Neuronal stem cell (in vitro differentiated cells): Measurements from ENCODE around the gene IL9R.
"Not testable (repeated sequence)": the region's sequence is repeated elsewhere in the genome, so short reads cannot be mapped to it uniquely, and the experiment has no call there.

Experiments used
- DNase-seq: peaks from one replicate; pipeline ENCODE4 v3.0.0-alpha.2; 2013; ENCODE audit warnings: low spot score
- H2AFZ ChIP-seq: one replicate; pipeline ENCODE4 v1.6.1; 2013; ENCODE audit warnings: mild to moderate bottlenecking, low read length, inconsistent platforms
- H2AK5ac ChIP-seq: 2 replicates; pipeline ENCODE4 v1.6.1; 2013; ENCODE audit warnings: low read depth, mild to moderate bottlenecking, inconsistent platforms, low read length, moderate library complexity, mixed read lengths
- H2BK120ac ChIP-seq: 2 replicates; pipeline ENCODE4 v1.6.1; 2013; ENCODE audit warnings: low read depth, mild to moderate bottlenecking, inconsistent platforms, low read length, moderate library complexity, mixed read lengths
- H2BK12ac ChIP-seq: one replicate; pipeline ENCODE4 v1.6.1; 2013; ENCODE audit warnings: low read length, inconsistent platforms
- H2BK15ac ChIP-seq: 2 replicates; pipeline ENCODE4 v1.6.1; 2013; ENCODE audit warnings: mild to moderate bottlenecking, low read length, inconsistent platforms, mixed read lengths
- H2BK5ac ChIP-seq: one replicate; pipeline ENCODE4 v1.6.1; 2013; ENCODE audit warnings: inconsistent platforms, mild to moderate bottlenecking, low read length, moderate library complexity
- H3K14ac ChIP-seq: one replicate; pipeline ENCODE4 v1.6.1; 2013; ENCODE audit warnings: low read length, inconsistent platforms
- H3K18ac ChIP-seq: 2 replicates; pipeline ENCODE4 v1.6.1; 2013; ENCODE audit warnings: low read length, inconsistent platforms
- H3K23ac ChIP-seq: 2 replicates; pipeline ENCODE4 v1.6.1; 2013; ENCODE audit warnings: low read depth, mild to moderate bottlenecking, mixed read lengths, low read length, inconsistent platforms; ENCODE audit not compliant: poor library complexity
- H3K27ac ChIP-seq: replicated peaks from 3 replicates; pipeline ENCODE4 v1.5.1; 2013; ENCODE audit warnings: low read length, inconsistent platforms
- H3K27me3 ChIP-seq, 3 experiments: 2 replicates each; pipeline ENCODE4 v1.6.1; 2013; ENCODE audit warnings: low read length in 3 of 3, mild to moderate bottlenecking in 2 of 3, inconsistent platforms in 1 of 3, low read depth in 1 of 3, mixed read lengths in 1 of 3, moderate library complexity in 1 of 3; ENCODE audit not compliant: control insufficient read depth in 3 of 3, insufficient read depth in 3 of 3
- H3K36me3 ChIP-seq, 2 donors: replicated peaks in 1 of 2; 2 replicates each; pipeline ENCODE4 v1.6.1; 2013; ENCODE audit warnings: low read length in 2 of 2; ENCODE audit not compliant: control insufficient read depth in 2 of 2, insufficient read depth in 2 of 2
- H3K4ac ChIP-seq: 2 replicates; pipeline ENCODE4 v1.6.1; 2013; ENCODE audit warnings: inconsistent platforms, mild to moderate bottlenecking, low read length, moderate library complexity
- H3K4me1 ChIP-seq, 2 donors: 1 replicate in 1 of 2; 2 replicates in 1 of 2; pipeline ENCODE4 v1.6.1; 2013; ENCODE audit warnings: low read length in 2 of 2, low read depth in 1 of 2; ENCODE audit not compliant: control insufficient read depth in 2 of 2, insufficient read depth in 1 of 2
- H3K4me2 ChIP-seq: one replicate; pipeline ENCODE4 v1.6.1; 2013; ENCODE audit warnings: mild to moderate bottlenecking, low read length, inconsistent platforms; ENCODE audit not compliant: insufficient read depth, poor library complexity, severe bottlenecking
- H3K4me3 ChIP-seq, 2 donors: 2 replicates each; pipeline ENCODE4 v1.5.1; 2013; ENCODE audit warnings: low read length in 2 of 2, mild to moderate bottlenecking in 2 of 2, inconsistent platforms in 1 of 2, moderate library complexity in 1 of 2
- H3K79me1 ChIP-seq: one replicate; pipeline ENCODE4 v1.6.1; 2013; ENCODE audit warnings: low read depth, mild to moderate bottlenecking, inconsistent platforms, low read length, moderate library complexity
- H3K9ac ChIP-seq: one replicate; pipeline ENCODE4 v1.6.1; 2013; ENCODE audit warnings: mild to moderate bottlenecking, low read depth, low read length, inconsistent platforms; ENCODE audit not compliant: poor library complexity
- H3K9me3 ChIP-seq, 2 donors: replicated peaks in 1 of 2; 2 replicates each; pipeline versions ENCODE3 to v1.6.1; 2013; ENCODE audit warnings: low read length in 2 of 2, mild to moderate bottlenecking in 2 of 2, inconsistent platforms in 1 of 2, low read depth in 1 of 2, mixed read lengths in 1 of 2, moderate library complexity in 1 of 2; ENCODE audit not compliant: control insufficient read depth in 2 of 2, insufficient read depth in 1 of 2
- H4K8ac ChIP-seq: one replicate; pipeline ENCODE4 v1.6.1; 2013; ENCODE audit warnings: low read depth, mild to moderate bottlenecking, inconsistent platforms, low read length, moderate library complexity
- H4K91ac ChIP-seq: one replicate; pipeline ENCODE4 v1.6.1; 2013; ENCODE audit warnings: low read length, low read depth, mild to moderate bottlenecking, inconsistent platforms; ENCODE audit not compliant: poor library complexity

Gene IL9R

DNA sequence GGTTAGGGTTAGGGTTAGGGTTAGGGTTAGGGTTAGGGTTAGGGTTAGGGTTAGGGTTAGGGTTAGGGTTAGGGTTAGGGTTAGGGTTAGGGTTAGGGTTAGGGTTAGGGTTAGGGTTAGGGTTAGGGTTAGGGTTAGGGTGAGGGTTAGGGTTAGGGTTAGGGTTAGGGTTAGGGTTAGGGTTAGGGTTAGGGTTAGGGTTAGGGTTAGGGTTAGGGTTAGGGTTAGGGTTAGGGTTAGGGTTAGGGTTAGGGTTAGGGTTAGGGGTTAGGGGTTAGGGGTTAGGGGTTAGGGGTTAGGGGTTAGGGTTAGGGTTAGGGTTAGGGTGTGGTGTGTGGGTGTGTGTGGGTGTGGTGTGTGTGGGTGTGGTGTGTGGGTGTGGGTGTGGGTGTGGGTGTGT, 33.0 kb downstream of the IL9R start:
- not testable (repeated sequence) for DNase-seq, H3K18ac ChIP-seq, H3K27ac ChIP-seq, H3K9me3 ChIP-seq, H3K4me1 ChIP-seq, H2BK5ac ChIP-seq, H2AFZ ChIP-seq, H4K8ac ChIP-seq, H2BK15ac ChIP-seq, H3K4ac ChIP-seq, H3K23ac ChIP-seq, H3K9ac ChIP-seq, H2BK12ac ChIP-seq, H3K36me3 ChIP-seq, H3K4me3 ChIP-seq, H3K4me2 ChIP-seq, H4K91ac ChIP-seq, H2AK5ac ChIP-seq, H2BK120ac ChIP-seq, H3K79me1 ChIP-seq, H3K14ac ChIP-seq, H3K27me3 ChIP-seq
